HUES48 (cell line): ENCODE data around the gene WDR87.

Experiments
- H3K27ac ChIP-seq: one replicate; pipeline ENCODE4 v1.7.0; 2013; ENCODE audit warnings: low read depth, low read length, inconsistent platforms
- H3K27me3 ChIP-seq: 2 replicates; pipeline ENCODE4 v1.6.1; 2013; ENCODE audit warnings: mild to moderate bottlenecking, low read length; ENCODE audit not compliant: control insufficient read depth, insufficient read depth
- H3K36me3 ChIP-seq: 2 replicates; pipeline ENCODE4 v1.6.1; 2013; ENCODE audit warnings: low read length; ENCODE audit not compliant: control insufficient read depth, insufficient read depth
- H3K4me1 ChIP-seq: 2 replicates; pipeline ENCODE4 v1.6.1; 2013; ENCODE audit warnings: mild to moderate bottlenecking, low read length; ENCODE audit not compliant: control insufficient read depth, insufficient read depth
- H3K4me3 ChIP-seq: 2 replicates; pipeline ENCODE4 v1.5.1; 2013; ENCODE audit warnings: mild to moderate bottlenecking, low read depth, low read length
- H3K9ac ChIP-seq: 2 replicates; pipeline ENCODE4 v1.6.1; 2013; ENCODE audit warnings: mild to moderate bottlenecking, low read depth, low read length, moderate library complexity
- H3K9me3 ChIP-seq: 2 replicates; pipeline ENCODE4 v1.6.1; 2013; ENCODE audit warnings: low read length; ENCODE audit not compliant: control insufficient read depth, insufficient read depth

The WDR87 gene

GRCh38 chr19:37907735-37908455 lies 1.5 kb upstream of the WDR87 start:
- Histone ChIP-seq H3K9ac (peak overlapping the region; percentile 59), H3K9me3 (no peaks in the 10 kb centered on the region), H3K27me3 (no peaks in the 10 kb centered on the region; the same call in 1 of the 2 replicates), H3K27ac (no peak overlapping the region), H3K4me1 (peaks cover 23% of the 10 kb centered on the region), H3K36me3 (no peaks in the 10 kb centered on the region), H3K4me3 (peak overlapping the region; percentile 94)

- Histone ChIP-seq H3K36me3 (no peaks in the 10 kb centered on the region), H3K4me1 (peaks cover 23% of the 10 kb centered on the region), H3K4me3 (peak within 1 kb of the TSS; percentile 94), H3K27me3 (no peaks in the 10 kb centered on the region; the same call in 1 of the 2 replicates), H3K9ac (peak within 1 kb of the TSS; percentile 87), H3K27ac (peak within 1 kb of the TSS; percentile 97), H3K9me3 (no peaks in the 10 kb centered on the region)
These were observed 708 bp upstream of the WDR87 start, which contains the start of gene SIPA1L3 for GRCh38 chr19:37906869-37907734. Gene SIPA1L3, plus strand, starts transcription at chr19:37907208. Its CDS starts 174,358 bp downstream, at chr19:38081566.

- Histone ChIP-seq H3K4me3 (no peak overlapping the region), H3K27me3 (no peaks in the 10 kb centered on the region; the same call in 1 of the 2 replicates), H3K4me1 (peaks cover 12% of the 10 kb centered on the region), H3K36me3 (no peaks in the 10 kb centered on the region), H3K9ac (no peak overlapping the region), H3K9me3 (no peaks in the 10 kb centered on the region), H3K27ac (no peak overlapping the region)
These were observed 3.3 kb downstream of the WDR87 start for GRCh38 chr19:37903096-37903495.

- H3K27ac ChIP-seq: no peak overlapping the region
- no peaks in the 10 kb centered on the region for H3K36me3 ChIP-seq
- H3K9ac ChIP-seq: no peak overlapping the region
- peaks cover 8% of the 10 kb centered on the region for H3K4me1 ChIP-seq
- no peak overlapping the region for H3K4me3 ChIP-seq
- H3K9me3 ChIP-seq: no peaks in the 10 kb centered on the region
- H3K27me3 ChIP-seq: no peaks in the 10 kb centered on the region
These were observed 3.7 kb downstream of the WDR87 start for GRCh38 chr19:37902668-37903067.

GRCh38 chr19:37899966-37900365 lies 6.4 kb downstream of the WDR87 start:
- H3K4me1 ChIP-seq: no peaks in the 10 kb centered on the region
- no peaks in the 10 kb centered on the region for H3K27me3 ChIP-seq
- no peaks in the 10 kb centered on the region for H3K9me3 ChIP-seq
- H3K27ac ChIP-seq: no peak overlapping the region
- H3K4me3 ChIP-seq: no peak overlapping the region
- no peak overlapping the region for H3K9ac ChIP-seq
- no peaks in the 10 kb centered on the region for H3K36me3 ChIP-seq

GRCh38 chr19:37899453-37899852 lies 6.9 kb downstream of the WDR87 start:
- Histone ChIP-seq H3K9me3 (no peaks in the 10 kb centered on the region), H3K27ac (no peak overlapping the region), H3K9ac (no peak overlapping the region), H3K36me3 (no peaks in the 10 kb centered on the region), H3K27me3 (no peaks in the 10 kb centered on the region), H3K4me3 (no peak overlapping the region), H3K4me1 (no peaks in the 10 kb centered on the region)

- Histone ChIP-seq H3K36me3 (no peaks in the 10 kb centered on the region), H3K4me3 (no peak overlapping the region), H3K9ac (no peak overlapping the region), H3K27me3 (no peaks in the 10 kb centered on the region), H3K9me3 (no peaks in the 10 kb centered on the region), H3K4me1 (no peaks in the 10 kb centered on the region), H3K27ac (no peak overlapping the region)
These were observed 10.2 kb downstream of the WDR87 start for GRCh38 chr19:37896180-37896579.

- H3K4me1 ChIP-seq: no peaks in the 10 kb centered on the region
- no peaks in the 10 kb centered on the region for H3K36me3 ChIP-seq
- no peaks in the 10 kb centered on the region for H3K9me3 ChIP-seq
- H3K27me3 ChIP-seq: no peaks in the 10 kb centered on the region
- no peak overlapping the region for H3K27ac ChIP-seq
- no peak overlapping the region for H3K9ac ChIP-seq
- H3K4me3 ChIP-seq: no peak overlapping the region
These were observed 12.4 kb downstream of the WDR87 start for GRCh38 chr19:37893845-37894575.

GRCh38 chr19:37886571-37886970 lies 19.8 kb downstream of the WDR87 start:
- peaks cover 3% of the 10 kb centered on the region; the same call in 1 of the 2 replicates for H3K27me3 ChIP-seq
- no peaks in the 10 kb centered on the region for H3K4me1 ChIP-seq
- no peak overlapping the region for H3K9ac ChIP-seq
- H3K36me3 ChIP-seq: no peaks in the 10 kb centered on the region
- no peak overlapping the region for H3K27ac ChIP-seq
- H3K9me3 ChIP-seq: peaks cover 2% of the 10 kb centered on the region
- no peak overlapping the region for H3K4me3 ChIP-seq

- no peaks in the 10 kb centered on the region for H3K36me3 ChIP-seq
- no peak overlapping the region for H3K4me3 ChIP-seq
- H3K9ac ChIP-seq: no peak overlapping the region
- H3K9me3 ChIP-seq: peaks cover 5% of the 10 kb centered on the region
- H3K4me1 ChIP-seq: no peaks in the 10 kb centered on the region
- no peak overlapping the region for H3K27ac ChIP-seq
- H3K27me3 ChIP-seq: peaks cover 3% of the 10 kb centered on the region; the same call in 1 of the 2 replicates
These were observed 21.0 kb downstream of the WDR87 start for GRCh38 chr19:37885392-37885791.
